NT2/D1 (cell line): ENCODE measurements around the gene UMODL1.

ENCODE experiments used
- DNase-seq: peaks from one replicate; pipeline ENCODE4 v3.0.0-alpha.2; 2011; ENCODE audit warnings: low read depth, low spot score
- H3K27me3 ChIP-seq: 2 replicates; pipeline ENCODE4 v1.6.0; 2011; ENCODE audit warnings: mild to moderate bottlenecking; ENCODE audit not compliant: insufficient read length, insufficient read depth
- H3K36me3 ChIP-seq: 2 replicates; pipeline ENCODE4 v1.6.1; 2011; ENCODE audit warnings: mild to moderate bottlenecking, low read length, mixed read lengths; ENCODE audit not compliant: insufficient read depth, insufficient read length
- H3K4me1 ChIP-seq: 2 replicates; pipeline ENCODE4 v1.5.1; 2011; ENCODE audit not compliant: insufficient read depth, insufficient read length
- H3K4me3 ChIP-seq: 2 replicates; pipeline ENCODE4 v1.5.1; 2011; ENCODE audit warnings: low read depth; ENCODE audit not compliant: insufficient read length
- H3K9ac ChIP-seq: 2 replicates; pipeline ENCODE4 v1.6.0; 2011; ENCODE audit warnings: low read depth; ENCODE audit not compliant: insufficient read length
- H3K9me3 ChIP-seq: 2 replicates; pipeline ENCODE4 v1.5.1; 2011; ENCODE audit warnings: mild to moderate bottlenecking, low read length; ENCODE audit not compliant: insufficient read depth
- SUZ12 ChIP-seq: IDR thresholded peaks from 2 replicates; pipeline ENCODE4 v1.6.1; 2011; ENCODE audit not compliant: insufficient read length, insufficient read depth; ENCODE audit errors: extremely low read depth
- YY1 ChIP-seq: IDR thresholded peaks from 2 replicates; pipeline ENCODE4 v1.6.1; 2011; ENCODE audit not compliant: insufficient read length, insufficient read depth
- ZNF274 ChIP-seq: IDR thresholded peaks from 2 replicates; pipeline ENCODE4 v1.6.1; 2011; ENCODE audit warnings: mild to moderate bottlenecking, low read depth, low read length

The UMODL1 gene

DNA sequence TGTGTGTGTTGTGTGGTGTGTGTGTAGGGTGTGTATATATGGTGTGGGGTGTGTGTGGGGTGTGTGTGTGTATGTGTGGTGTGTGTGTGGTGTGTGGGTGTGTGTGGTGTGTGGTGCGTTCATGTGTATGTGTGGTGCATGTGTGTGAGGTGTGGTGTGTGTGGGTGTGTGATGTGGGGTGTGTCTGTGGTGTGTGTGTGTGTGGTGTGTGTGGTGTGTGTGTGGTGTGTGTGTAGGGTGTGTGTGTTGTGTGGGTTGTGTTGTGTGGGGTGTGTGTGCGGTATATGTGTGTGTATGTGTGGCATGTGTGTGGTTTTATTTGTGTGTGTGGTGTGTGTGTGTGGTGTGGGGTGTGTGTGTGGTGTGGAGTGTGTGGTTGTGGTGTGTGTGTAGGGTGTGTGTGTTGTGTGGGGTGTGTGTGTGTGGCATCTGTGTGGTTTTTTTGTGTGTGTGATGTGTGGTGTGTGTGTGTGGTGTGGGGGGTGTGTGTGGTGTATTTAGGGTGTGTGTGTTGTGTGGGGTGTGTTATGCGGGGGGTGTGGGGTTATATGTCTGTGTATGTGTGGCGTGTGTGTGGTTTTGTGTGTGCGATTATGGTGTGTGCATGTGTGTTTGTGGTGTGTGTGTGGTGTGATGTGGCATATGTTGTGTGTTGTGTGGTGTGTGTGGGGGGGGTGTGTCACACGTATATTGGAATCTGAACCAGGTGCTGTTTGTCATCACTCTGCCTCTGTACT lies 43.9 kb upstream of the UMODL1 start:
- no peak for TF ChIP-seq ZNF274
- no peak for TF ChIP-seq SUZ12
- TF ChIP-seq YY1, result no peak
- Histone ChIP-seq H3K36me3 (no peaks in the 10 kb centered on the region), H3K9me3 (no peaks in the 10 kb centered on the region), H3K27me3 (no peaks in the 10 kb centered on the region), H3K4me1 (peaks cover 24% of the 10 kb centered on the region), H3K9ac (no peak overlapping the region), H3K4me3 (no peak overlapping the region)
- no peak for DNase-seq

- Histone ChIP-seq H3K9me3 (no peaks in the 10 kb centered on the region), H3K9ac (no peak overlapping the region), H3K27me3 (no peaks in the 10 kb centered on the region), H3K4me3 (no peak overlapping the region), H3K4me1 (peaks cover 23% of the 10 kb centered on the region), H3K36me3 (no peaks in the 10 kb centered on the region)
- no peak for DNase-seq
- TF ChIP-seq YY1 (no peak), ZNF274 (no peak)
These were observed 43.0 kb upstream of the UMODL1 start for GRCh38 chr21:42027822-42028765.

DNA sequence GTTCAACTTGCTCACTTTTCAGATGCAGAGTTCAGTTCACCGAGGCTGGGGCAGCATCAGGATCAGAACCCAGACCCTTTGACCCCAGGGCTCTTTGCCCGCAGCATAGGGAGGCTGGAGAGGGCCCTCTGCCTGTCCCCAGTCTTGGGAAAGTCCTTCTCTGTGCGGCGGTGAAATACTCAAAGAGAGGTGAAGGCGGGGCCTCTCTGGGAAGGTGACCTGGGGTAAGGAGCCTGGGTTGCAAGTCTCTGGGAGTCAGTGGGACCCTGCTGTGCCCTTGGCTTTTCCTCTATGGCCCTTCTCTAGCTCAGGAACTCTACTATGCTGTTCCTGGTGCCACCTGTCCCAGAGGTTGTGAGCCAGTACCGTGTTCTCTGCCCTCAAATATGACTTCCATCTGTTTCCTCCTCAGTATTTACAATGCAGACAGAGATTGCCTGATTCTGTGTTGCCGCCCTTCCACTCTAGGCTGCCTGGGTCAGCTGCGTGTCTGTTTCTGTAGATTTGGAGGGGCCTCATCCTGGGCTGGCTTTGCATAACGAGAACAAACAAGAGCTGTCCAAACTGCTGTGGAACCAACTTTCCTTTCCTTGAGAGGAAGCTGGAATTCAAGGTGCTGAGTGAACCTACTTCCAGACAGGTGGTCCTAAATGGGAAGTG lies 42.2 kb upstream of the UMODL1 start:
- Histone ChIP-seq H3K9ac (no peak overlapping the region), H3K27me3 (no peaks in the 10 kb centered on the region), H3K36me3 (no peaks in the 10 kb centered on the region), H3K4me1 (peaks cover 23% of the 10 kb centered on the region), H3K9me3 (no peaks in the 10 kb centered on the region), H3K4me3 (no peak overlapping the region)
- DNase-seq, result no peak
- no peak for TF ChIP-seq SUZ12
- TF ChIP-seq YY1, result no peak
- no peak for TF ChIP-seq ZNF274

DNA sequence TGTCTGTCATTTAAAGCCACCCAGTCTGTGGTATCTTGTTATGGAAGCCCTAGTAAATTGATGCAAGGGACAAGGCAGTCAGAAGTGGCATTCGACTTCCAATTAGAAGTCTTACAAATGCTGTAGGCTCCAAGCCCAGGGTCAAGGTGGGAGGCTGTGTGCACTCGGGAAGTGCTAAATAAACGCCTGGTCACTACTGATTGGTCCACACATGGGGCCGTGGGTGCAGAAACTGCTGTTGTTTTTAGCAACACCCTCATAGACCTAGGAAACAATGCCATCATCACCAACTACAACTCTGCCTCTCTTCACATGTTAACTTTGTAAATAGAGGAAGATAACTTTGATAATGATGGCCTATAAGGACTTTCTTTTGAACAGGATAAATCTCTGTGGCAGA lies 40.8 kb upstream of the UMODL1 start:
- no peak overlapping the region for H3K9ac ChIP-seq
- H3K4me3 ChIP-seq, result no peak overlapping the region
- no peak for DNase-seq
- no peaks in the 10 kb centered on the region for H3K9me3 ChIP-seq
- H3K4me1 ChIP-seq, result peaks cover 23% of the 10 kb centered on the region
- TF ChIP-seq ZNF274, result no peak
- TF ChIP-seq YY1, result no peak
- TF ChIP-seq SUZ12, result no peak
- H3K36me3 ChIP-seq, result no peaks in the 10 kb centered on the region
- H3K27me3 ChIP-seq, result no peaks in the 10 kb centered on the region

DNA sequence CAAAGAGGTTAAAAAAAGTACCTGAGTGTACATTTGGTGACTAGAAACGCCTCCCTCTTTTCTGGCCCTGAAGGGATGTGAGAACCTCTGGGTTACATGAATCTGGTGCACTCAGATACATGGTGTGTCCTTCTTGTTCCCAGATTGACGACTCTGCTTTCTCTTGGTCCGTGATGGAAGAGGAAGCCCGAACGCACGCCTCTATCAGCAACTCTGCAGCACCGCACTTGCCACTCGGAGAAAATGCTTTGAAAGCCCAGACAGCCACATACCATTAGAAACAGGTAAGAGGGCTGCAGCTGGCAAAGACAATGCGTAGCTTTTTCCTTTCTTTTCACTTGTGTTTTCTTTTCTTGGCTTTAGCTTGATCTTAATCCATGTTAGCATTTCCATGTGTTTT lies 39.9 kb upstream of the UMODL1 start:
- TF ChIP-seq YY1 (no peak), SUZ12 (no peak), ZNF274 (no peak)
- no peak for DNase-seq
- Histone ChIP-seq H3K4me1 (peaks cover 21% of the 10 kb centered on the region), H3K9me3 (no peaks in the 10 kb centered on the region), H3K27me3 (no peaks in the 10 kb centered on the region), H3K4me3 (no peak overlapping the region), H3K36me3 (no peaks in the 10 kb centered on the region), H3K9ac (no peak overlapping the region)

- Histone ChIP-seq H3K27me3 (no peaks in the 10 kb centered on the region), H3K9me3 (no peaks in the 10 kb centered on the region), H3K36me3 (no peaks in the 10 kb centered on the region), H3K4me3 (no peak overlapping the region), H3K9ac (no peak overlapping the region), H3K4me1 (peaks cover 20% of the 10 kb centered on the region)
- TF ChIP-seq SUZ12, result no peak
- TF ChIP-seq YY1, result no peak
- TF ChIP-seq ZNF274, result no peak
- DNase-seq, result no peak
These were observed 39.3 kb upstream of the UMODL1 start for GRCh38 chr21:42031816-42032215.

- Histone ChIP-seq H3K9me3 (no peaks in the 10 kb centered on the region), H3K27me3 (no peaks in the 10 kb centered on the region), H3K9ac (no peak overlapping the region), H3K4me1 (peaks cover 16% of the 10 kb centered on the region), H3K4me3 (no peak overlapping the region), H3K36me3 (no peaks in the 10 kb centered on the region)
- no peak for TF ChIP-seq ZNF274
- DNase-seq, result no peak
These were observed 38.9 kb upstream of the UMODL1 start for GRCh38 chr21:42032266-42032665.
